HEK293 (cell line): Measurements from ENCODE around the gene FADS3.
A peak's percentile ranks its signal among the peaks of the same experiment; 100 is the strongest.

Source experiments
- CTCF ChIA-PET: fragments of 350-600 bp; formaldehyde crosslinking; extraction: SDS; loops from one replicate; lab custom pipeline; 2021; ENCODE audit warnings: antibody characterized with exemption; lab: Yijun Ruan, JAX
- POLR2A ChIA-PET: fragments of 300-600 bp; formaldehyde crosslinking; extraction: SDS; loops from one replicate; lab custom pipeline; 2020; ENCODE audit warnings: antibody characterized with exemption, inconsistent platforms; lab: Yijun Ruan, JAX
- H3K27ac ChIP-seq: fragments of 200-500 bp; sonication (Bioruptor generic); 2 replicates; pipeline ENCODE4 v1.5.1; 2014; ENCODE audit warnings: low read depth, low read length, control low read depth, inconsistent platforms; ENCODE audit errors: extremely low read depth
- H3K36me3 ChIP-seq, 2 experiments: fragments of 200-500 bp in 1 of 2; sonication (Bioruptor generic) in 1 of 2; 1 replicate in 1 of 2; 2 replicates in 1 of 2; pipeline ENCODE4 v1.5.1; 2014 to 2017; ENCODE audit warnings: inconsistent platforms in 2 of 2, low read length in 2 of 2; ENCODE audit not compliant: control insufficient read depth in 2 of 2, insufficient read depth in 1 of 2
- H3K4me1 ChIP-seq: fragments of 200-500 bp; sonication (Bioruptor generic); 2 replicates; pipeline ENCODE4 v1.5.1; 2014; ENCODE audit warnings: mild to moderate bottlenecking, low read length, inconsistent platforms; ENCODE audit not compliant: control insufficient read depth, insufficient read depth
- H3K4me3 ChIP-seq: 2 replicates; pipeline ENCODE4 v1.5.1; 2011; ENCODE audit warnings: low read depth, mild to moderate bottlenecking, control low read depth, low read length, moderate library complexity
- H3K9me3 ChIP-seq: fragments of 200-500 bp; sonication (Bioruptor generic); 2 replicates; pipeline ENCODE4 v1.5.1; 2014; ENCODE audit warnings: low read depth, low read length, inconsistent platforms; ENCODE audit not compliant: control insufficient read depth, insufficient read depth
- HOXD13 ChIP-seq: sonication (generic); formaldehyde crosslinking; IDR thresholded peaks from 2 replicates; pipeline ENCODE4 v1.8.0; 2022; ENCODE audit warnings: missing genetic modification reagents, borderline replicate concordance
- KLF9 ChIP-seq: fragments of 450-650 bp; formaldehyde crosslinking; IDR thresholded peaks from 2 replicates; pipeline ENCODE4 v1.5.1; 2016; ENCODE audit warnings: missing biosample characterization, missing genetic modification characterization, low read depth
- RBAK ChIP-seq: fragments of 450-650 bp; formaldehyde crosslinking; IDR thresholded peaks from 2 replicates; pipeline ENCODE4 v1.5.1; 2016; ENCODE audit warnings: missing biosample characterization, missing genetic modification characterization
- SCRT1 ChIP-seq: fragments of 450-650 bp; formaldehyde crosslinking; IDR thresholded peaks from 2 replicates; pipeline ENCODE4 v1.5.1; 2016; ENCODE audit warnings: missing biosample characterization, missing genetic modification characterization, borderline replicate concordance
- ZNF146 ChIP-seq: fragments of 450-650 bp; formaldehyde crosslinking; IDR thresholded peaks from 2 replicates; pipeline ENCODE4 v1.5.1; 2016; ENCODE audit warnings: missing biosample characterization, missing genetic modification characterization
- ZNF324 ChIP-seq: fragments of 450-650 bp; formaldehyde crosslinking; IDR thresholded peaks from 2 replicates; pipeline ENCODE4 v1.5.1; 2016; ENCODE audit warnings: missing biosample characterization, missing genetic modification characterization
- ZNF366 ChIP-seq: fragments of 450-650 bp; formaldehyde crosslinking; conservative IDR thresholded peaks from 2 replicates; pipeline ENCODE4 v1.5.1; 2016; ENCODE audit warnings: missing biosample characterization, missing genetic modification characterization
- ZNF37A ChIP-seq: fragments of 450-650 bp; IDR thresholded peaks from 2 replicates; pipeline ENCODE4 v1.5.1; 2018; ENCODE audit warnings: missing biosample characterization, missing genetic modification characterization
- ZNF426 ChIP-seq: fragments of 450-650 bp; formaldehyde crosslinking; IDR thresholded peaks from 2 replicates; pipeline ENCODE4 v1.5.1; 2017; ENCODE audit warnings: missing biosample characterization, missing genetic modification characterization, mild to moderate bottlenecking, inconsistent platforms, moderate library complexity
- ZNF473 ChIP-seq: fragments of 450-650 bp; formaldehyde crosslinking; IDR thresholded peaks from 2 replicates; pipeline ENCODE4 v1.5.1; 2017; ENCODE audit warnings: missing biosample characterization, missing genetic modification characterization
- ZNF560 ChIP-seq: fragments of 450-650 bp; formaldehyde crosslinking; IDR thresholded peaks from 2 replicates; pipeline ENCODE4 v1.5.1; 2017; ENCODE audit warnings: missing biosample characterization, missing genetic modification characterization, borderline replicate concordance
- ZNF596 ChIP-seq: fragments of 450-650 bp; IDR thresholded peaks from 2 replicates; pipeline ENCODE4 v1.5.0; 2018; ENCODE audit warnings: missing biosample characterization, mild to moderate bottlenecking, missing genetic modification characterization, moderate library complexity
- ZNF654 ChIP-seq: fragments of 450-650 bp; formaldehyde crosslinking; IDR thresholded peaks from 2 replicates; pipeline ENCODE4 v1.5.1; 2016; ENCODE audit warnings: low read depth, missing biosample characterization, missing genetic modification characterization
- ZNF791 ChIP-seq: fragments of 450-650 bp; formaldehyde crosslinking; IDR thresholded peaks from 2 replicates; pipeline ENCODE4 v1.5.1; 2016; ENCODE audit warnings: missing biosample characterization, missing genetic modification characterization
- TF ChIP-seq, protein P1 (sequence below): fragments of 450-650 bp; formaldehyde crosslinking; IDR thresholded peaks from 2 replicates; pipeline ENCODE4 v1.5.1; 2016; ENCODE audit warnings: missing biosample characterization, missing genetic modification characterization
- TF ChIP-seq, protein P2 (sequence below): fragments of 450-650 bp; IDR thresholded peaks from 2 replicates; pipeline ENCODE4 v1.5.1; 2018; ENCODE audit warnings: missing biosample characterization, mild to moderate bottlenecking, missing genetic modification characterization
- TF ChIP-seq, protein P3 (sequence below): fragments of 450-650 bp; formaldehyde crosslinking; IDR thresholded peaks from 2 replicates; pipeline ENCODE4 v1.5.1; 2016; ENCODE audit warnings: missing biosample characterization, missing genetic modification characterization

FADS3 gene

DNA sequence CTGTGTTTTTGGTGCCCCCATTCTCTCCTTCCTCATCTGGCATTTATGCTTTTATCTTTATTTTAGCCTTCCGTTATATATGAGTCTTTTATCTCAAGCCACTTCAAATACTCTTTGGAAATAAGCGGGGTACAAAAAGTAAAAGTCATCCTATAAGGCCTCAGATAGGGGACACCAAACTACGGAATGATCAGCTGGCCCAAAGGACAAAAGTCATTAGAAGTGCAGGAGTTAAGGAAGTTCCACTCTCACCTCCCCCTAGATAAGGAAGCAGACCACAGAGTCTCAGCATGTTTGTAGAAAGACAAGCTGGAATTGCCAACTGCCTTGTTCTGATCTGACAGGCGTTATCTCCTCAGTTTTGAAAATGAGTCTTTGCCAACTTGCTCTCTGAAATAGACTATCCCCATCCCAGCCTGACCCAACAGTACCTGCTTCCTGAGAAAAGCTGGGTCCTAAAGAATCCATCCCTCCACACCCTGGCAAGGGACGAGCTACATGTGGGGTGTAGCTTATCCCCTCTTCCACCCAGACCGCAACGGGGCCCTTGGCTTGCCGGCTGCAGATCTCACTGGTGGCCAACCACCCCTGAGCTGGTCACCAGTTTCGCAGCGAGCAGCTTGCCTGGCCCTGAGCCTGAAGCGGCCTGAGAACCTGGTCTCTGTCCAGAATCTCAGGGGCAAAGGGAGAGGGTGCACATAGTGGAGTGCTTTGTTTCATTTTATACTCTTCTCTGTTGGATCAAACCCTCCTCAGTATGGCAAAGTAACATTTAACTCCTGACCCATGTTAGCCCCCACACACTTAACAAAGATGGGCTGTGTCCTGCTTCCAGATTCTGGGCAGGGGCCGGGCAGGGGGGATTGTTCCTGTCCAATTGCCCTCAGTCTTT lies 49.5 kb downstream of the FADS3 start (continued):
- TF ChIP-seq, protein P1, sequence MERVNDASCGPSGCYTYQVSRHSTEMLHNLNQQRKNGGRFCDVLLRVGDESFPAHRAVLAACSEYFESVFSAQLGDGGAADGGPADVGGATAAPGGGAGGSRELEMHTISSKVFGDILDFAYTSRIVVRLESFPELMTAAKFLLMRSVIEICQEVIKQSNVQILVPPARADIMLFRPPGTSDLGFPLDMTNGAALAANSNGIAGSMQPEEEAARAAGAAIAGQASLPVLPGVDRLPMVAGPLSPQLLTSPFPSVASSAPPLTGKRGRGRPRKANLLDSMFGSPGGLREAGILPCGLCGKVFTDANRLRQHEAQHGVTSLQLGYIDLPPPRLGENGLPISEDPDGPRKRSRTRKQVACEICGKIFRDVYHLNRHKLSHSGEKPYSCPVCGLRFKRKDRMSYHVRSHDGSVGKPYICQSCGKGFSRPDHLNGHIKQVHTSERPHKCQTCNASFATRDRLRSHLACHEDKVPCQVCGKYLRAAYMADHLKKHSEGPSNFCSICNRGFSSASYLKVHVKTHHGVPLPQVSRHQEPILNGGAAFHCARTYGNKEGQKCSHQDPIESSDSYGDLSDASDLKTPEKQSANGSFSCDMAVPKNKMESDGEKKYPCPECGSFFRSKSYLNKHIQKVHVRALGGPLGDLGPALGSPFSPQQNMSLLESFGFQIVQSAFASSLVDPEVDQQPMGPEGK (tag by site-specific recombination): no peak
- no peak for TF ChIP-seq KLF9 (tag by site-specific recombination)
- no peak for TF ChIP-seq ZNF791 (tag by site-specific recombination)
- no peak for TF ChIP-seq ZNF560 (tag by site-specific recombination)

DNA sequence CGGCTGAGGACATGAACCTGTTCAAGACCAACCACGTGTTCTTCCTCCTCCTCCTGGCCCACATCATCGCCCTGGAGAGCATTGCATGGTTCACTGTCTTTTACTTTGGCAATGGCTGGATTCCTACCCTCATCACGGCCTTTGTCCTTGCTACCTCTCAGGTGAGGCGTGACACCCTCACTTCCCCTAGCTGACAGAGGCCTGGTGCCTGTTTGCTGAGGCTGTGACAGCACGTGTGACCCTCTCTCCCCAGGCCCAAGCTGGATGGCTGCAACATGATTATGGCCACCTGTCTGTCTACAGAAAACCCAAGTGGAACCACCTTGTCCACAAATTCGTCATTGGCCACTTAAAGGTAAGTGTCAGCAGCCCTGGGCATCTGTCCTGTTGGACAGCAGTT lies 51.0 kb downstream of the FADS3 start:
- TF ChIP-seq ZNF791 (tag by site-specific recombination) (no peak), ZNF324 (no peak), RBAK (no peak), HOXD13 (CRISPR knock-in tag) (no peak), ZNF37A (tag by site-specific recombination) (no peak), ZNF426 (tag by site-specific recombination) (no peak), ZNF654 (no peak), ZNF366 (tag by site-specific recombination) (no peak), ZNF596 (tag by site-specific recombination) (no peak), SCRT1 (tag by site-specific recombination) (no peak), ZNF473 (no peak)
- TF ChIP-seq, protein P2, sequence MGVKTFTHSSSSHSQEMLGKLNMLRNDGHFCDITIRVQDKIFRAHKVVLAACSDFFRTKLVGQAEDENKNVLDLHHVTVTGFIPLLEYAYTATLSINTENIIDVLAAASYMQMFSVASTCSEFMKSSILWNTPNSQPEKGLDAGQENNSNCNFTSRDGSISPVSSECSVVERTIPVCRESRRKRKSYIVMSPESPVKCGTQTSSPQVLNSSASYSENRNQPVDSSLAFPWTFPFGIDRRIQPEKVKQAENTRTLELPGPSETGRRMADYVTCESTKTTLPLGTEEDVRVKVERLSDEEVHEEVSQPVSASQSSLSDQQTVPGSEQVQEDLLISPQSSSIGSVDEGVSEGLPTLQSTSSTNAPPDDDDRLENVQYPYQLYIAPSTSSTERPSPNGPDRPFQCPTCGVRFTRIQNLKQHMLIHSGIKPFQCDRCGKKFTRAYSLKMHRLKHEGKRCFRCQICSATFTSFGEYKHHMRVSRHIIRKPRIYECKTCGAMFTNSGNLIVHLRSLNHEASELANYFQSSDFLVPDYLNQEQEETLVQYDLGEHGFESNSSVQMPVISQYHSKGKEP: no peak
- POLR2A ChIA-PET: no interaction called here
- no peak overlapping the region for H3K27ac ChIP-seq
- no peak overlapping the region for H3K4me3 ChIP-seq
- H3K4me1 ChIP-seq: no peaks in the 10 kb centered on the region
- H3K36me3 ChIP-seq: peaks cover 8 to 21% of the 10 kb centered on the region in 2 experiments; a peak in 2 of 3 replicates
- H3K9me3 ChIP-seq: no peaks in the 10 kb centered on the region
- CTCF ChIA-PET: interaction anchor here (1.0 kb wide), 1 partner anchor 12 kb away, joined by 3 read pairs; the partner anchor contains the start of gene FADS2

DNA sequence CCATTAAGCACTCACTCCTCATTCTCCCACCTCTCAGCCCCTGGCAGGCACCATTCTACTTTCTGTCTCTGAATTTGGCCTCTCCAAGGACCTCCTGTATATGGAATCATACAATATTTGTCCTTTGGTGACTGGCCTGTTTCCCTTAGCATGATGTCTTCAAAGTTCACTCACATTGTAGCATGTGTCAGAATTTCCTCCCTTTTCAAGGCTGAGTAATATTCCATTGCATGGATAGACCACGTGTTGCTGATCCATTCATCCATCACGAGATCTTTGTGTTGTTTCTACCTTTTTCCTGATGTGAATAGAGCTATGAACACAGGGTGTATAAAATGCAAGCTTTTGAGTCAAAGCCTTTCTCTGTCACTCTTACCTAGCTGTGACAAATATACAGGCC lies 51.6 kb downstream of the FADS3 start:
- TF ChIP-seq ZNF146 (tag by site-specific recombination): peak; percentile 96
- TF ChIP-seq, protein P3, sequence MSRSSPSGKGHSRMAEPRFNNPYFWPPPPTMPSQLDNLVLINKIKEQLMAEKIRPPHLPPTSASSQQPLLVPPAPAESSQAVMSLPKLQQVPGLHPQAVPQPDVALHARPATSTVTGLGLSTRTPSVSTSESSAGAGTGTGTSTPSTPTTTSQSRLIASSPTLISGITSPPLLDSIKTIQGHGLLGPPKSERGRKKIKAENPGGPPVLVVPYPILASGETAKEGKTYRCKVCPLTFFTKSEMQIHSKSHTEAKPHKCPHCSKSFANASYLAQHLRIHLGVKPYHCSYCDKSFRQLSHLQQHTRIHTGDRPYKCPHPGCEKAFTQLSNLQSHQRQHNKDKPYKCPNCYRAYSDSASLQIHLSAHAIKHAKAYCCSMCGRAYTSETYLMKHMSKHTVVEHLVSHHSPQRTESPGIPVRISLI: no peak
- Histone ChIP-seq H3K4me3 (no peak overlapping the region), H3K27ac (no peak overlapping the region), H3K36me3 (peaks cover 8 to 21% of the 10 kb centered on the region in 2 experiments; a peak in 2 of 3 replicates), H3K4me1 (no peaks in the 10 kb centered on the region), H3K9me3 (no peaks in the 10 kb centered on the region)
- ChIA-PET CTCF (interaction anchor here (1.0 kb wide), 1 partner anchor 11 kb away, joined by 3 read pairs; the partner anchor contains the start of gene FADS2), POLR2A (no interaction called here)
